ENCODE measurements around the gene HEATR3. TPM values are rescaled to one million over a fixed set of nuclear protein-coding genes. Genes with fewer than 3 reads are reported as not detected.

The HEATR3 gene
- total and polyA plus RNA-seq, 2 of the 13 experiments (the other 11 are each of a cell fraction or from before 2014, with no cell fraction given), result 22.4 to 52.4 TPM

DNA sequence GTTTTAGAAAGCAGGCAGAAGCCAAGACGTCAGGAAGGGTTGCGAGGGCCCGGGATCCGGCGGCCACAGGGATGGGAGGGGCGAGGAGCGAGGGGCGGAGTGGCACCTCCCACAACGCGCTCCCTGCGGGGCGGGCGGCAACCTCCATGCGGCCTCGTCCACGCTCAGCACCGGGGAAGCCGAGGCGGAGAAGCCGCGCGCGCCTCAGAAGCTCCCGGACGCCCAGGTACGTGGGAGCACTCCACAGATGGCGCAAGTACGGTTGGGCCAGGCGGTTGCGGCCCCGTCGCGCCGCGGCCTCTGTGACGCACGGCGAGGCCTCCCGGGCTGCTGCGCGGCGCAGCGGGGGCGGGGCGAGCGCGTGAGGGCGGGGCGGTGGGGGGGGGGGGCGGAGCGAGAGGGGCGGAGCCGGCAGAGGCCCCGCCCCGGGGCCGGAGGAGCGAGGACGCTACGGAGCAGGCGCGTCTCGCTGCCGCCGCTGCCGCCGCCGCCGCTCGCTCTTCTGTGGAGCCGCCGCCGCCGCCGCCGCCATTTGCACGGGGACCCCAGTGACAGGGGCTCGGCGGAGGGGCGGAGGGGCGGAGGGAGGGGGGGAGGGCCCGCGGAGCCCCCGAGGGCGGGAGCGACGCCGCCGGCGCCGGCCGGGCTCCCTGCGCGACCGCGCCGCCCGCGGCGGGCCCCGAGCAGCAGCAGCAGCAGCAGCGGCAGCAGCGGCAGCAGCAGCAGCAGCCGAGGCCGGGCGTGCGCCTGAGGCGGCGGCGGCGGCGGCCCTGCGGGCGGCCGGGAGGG lies 87.2 kb downstream of the HEATR3 start, which contains the start of gene TENT4B (continued):
- peak; percentile 90 for TF ChIP-seq ZMAT3 (CRISPR knock-in tag; conservative IDR thresholded peaks at IDR 0.05)
- no peak for TF ChIP-seq RORA (CRISPR knock-in tag; IDR thresholded peaks at IDR 0.05)
- TF ChIP-seq SNAI1 (CRISPR knock-in tag; IDR thresholded peaks at IDR 0.05; ENCODE audit: borderline replicate concordance), result peak; percentile 87; the same call in 1 of the 2 replicates
- peak; percentile 6; the same call in 1 of the 2 replicates for TF ChIP-seq HNF4G (IDR thresholded peaks at IDR 0.05; ENCODE audit: borderline replicate concordance, low read depth, low read length)
- peak; percentile 57; the same call in 1 of the 2 replicates for TF ChIP-seq HNF4G (CRISPR knock-in tag; IDR thresholded peaks at IDR 0.05; ENCODE audit: borderline replicate concordance, low read depth)
- peak; percentile 75 for TF ChIP-seq THAP11 (CRISPR knock-in tag; IDR thresholded peaks at IDR 0.05)
- TF ChIP-seq ZNF20 (CRISPR knock-in tag; IDR thresholded peaks at IDR 0.05), result no peak
- TF ChIP-seq PCBP2 (optimal IDR thresholded peaks at IDR 0.05; ENCODE audit: low read depth, low read length, poor library complexity, severe bottlenecking), result no peak
- TF ChIP-seq POLR2G (IDR thresholded peaks at IDR 0.05; ENCODE audit: low read depth, low read length), result peak; percentile 95
- TF ChIP-seq MAFG (CRISPR knock-in tag; IDR thresholded peaks at IDR 0.05), result no peak
- peak; percentile 44; the same call in 1 of the 2 replicates for TF ChIP-seq ZNF121 (CRISPR knock-in tag; IDR thresholded peaks at IDR 0.05)
- TF ChIP-seq FOSL2 (CRISPR knock-in tag; IDR thresholded peaks at IDR 0.05), result peak; percentile 25; the same call in 1 of the 2 replicates
- no peak for TF ChIP-seq PAX8 (CRISPR knock-in tag; IDR thresholded peaks at IDR 0.05; ENCODE audit: borderline replicate concordance)
- peak; percentile 49; the same call in 1 of the 2 replicates for TF ChIP-seq DR1 (CRISPR knock-in tag; IDR thresholded peaks at IDR 0.05)
- TF ChIP-seq, protein P1, sequence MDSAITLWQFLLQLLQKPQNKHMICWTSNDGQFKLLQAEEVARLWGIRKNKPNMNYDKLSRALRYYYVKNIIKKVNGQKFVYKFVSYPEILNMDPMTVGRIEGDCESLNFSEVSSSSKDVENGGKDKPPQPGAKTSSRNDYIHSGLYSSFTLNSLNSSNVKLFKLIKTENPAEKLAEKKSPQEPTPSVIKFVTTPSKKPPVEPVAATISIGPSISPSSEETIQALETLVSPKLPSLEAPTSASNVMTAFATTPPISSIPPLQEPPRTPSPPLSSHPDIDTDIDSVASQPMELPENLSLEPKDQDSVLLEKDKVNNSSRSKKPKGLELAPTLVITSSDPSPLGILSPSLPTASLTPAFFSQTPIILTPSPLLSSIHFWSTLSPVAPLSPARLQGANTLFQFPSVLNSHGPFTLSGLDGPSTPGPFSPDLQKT (CRISPR knock-in tag; IDR thresholded peaks at IDR 0.05; ENCODE audit: borderline replicate concordance), result no peak
- peak; percentile 99 for TF ChIP-seq ZFX (CRISPR knock-in tag; IDR thresholded peaks at IDR 0.05; ENCODE audit: low read depth)
- 0 out of 2 replicates have a peak, but pooled peaks have one; percentile 71 for TF ChIP-seq NR1H2 (CRISPR knock-in tag; IDR thresholded peaks at IDR 0.05; ENCODE audit: borderline replicate concordance, low read depth)
- TF ChIP-seq BCL6 (CRISPR knock-in tag; IDR thresholded peaks at IDR 0.05), result peak; percentile 69; the same call in 1 of the 2 replicates
- TF ChIP-seq, protein P2, sequence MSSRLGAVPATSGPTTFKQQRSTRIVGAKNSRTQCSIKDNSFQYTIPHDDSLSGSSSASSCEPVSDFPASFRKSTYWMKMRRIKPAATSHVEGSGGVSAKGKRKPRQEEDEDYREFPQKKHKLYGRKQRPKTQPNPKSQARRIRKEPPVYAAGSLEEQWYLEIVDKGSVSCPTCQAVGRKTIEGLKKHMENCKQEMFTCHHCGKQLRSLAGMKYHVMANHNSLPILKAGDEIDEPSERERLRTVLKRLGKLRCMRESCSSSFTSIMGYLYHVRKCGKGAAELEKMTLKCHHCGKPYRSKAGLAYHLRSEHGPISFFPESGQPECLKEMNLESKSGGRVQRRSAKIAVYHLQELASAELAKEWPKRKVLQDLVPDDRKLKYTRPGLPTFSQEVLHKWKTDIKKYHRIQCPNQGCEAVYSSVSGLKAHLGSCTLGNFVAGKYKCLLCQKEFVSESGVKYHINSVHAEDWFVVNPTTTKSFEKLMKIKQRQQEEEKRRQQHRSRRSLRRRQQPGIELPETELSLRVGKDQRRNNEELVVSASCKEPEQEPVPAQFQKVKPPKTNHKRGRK (CRISPR knock-in tag; IDR thresholded peaks at IDR 0.05), result no peak
- no peak for TF ChIP-seq STAG1 (CRISPR knock-in tag; IDR thresholded peaks at IDR 0.05)
- TF ChIP-seq ISL2 (CRISPR knock-in tag; IDR thresholded peaks at IDR 0.05), result no peak
- TF ChIP-seq ZNF101 (CRISPR knock-in tag; IDR thresholded peaks at IDR 0.05; ENCODE audit: borderline replicate concordance, low read depth), result no peak
- TF ChIP-seq FOXK2 (IDR thresholded peaks at IDR 0.05), result no peak
- no peak for TF ChIP-seq ZNF850 (CRISPR knock-in tag; conservative IDR thresholded peaks at IDR 0.05)
- TF ChIP-seq ARID2 (CRISPR knock-in tag; IDR thresholded peaks at IDR 0.05; ENCODE audit: borderline replicate concordance), result no peak
- TF ChIP-seq MZF1 (CRISPR knock-in tag; IDR thresholded peaks at IDR 0.05; ENCODE audit: borderline replicate concordance), result no peak
- no peak for TF ChIP-seq ZNF343 (CRISPR knock-in tag; IDR thresholded peaks at IDR 0.05)
- TF ChIP-seq, protein P3, sequence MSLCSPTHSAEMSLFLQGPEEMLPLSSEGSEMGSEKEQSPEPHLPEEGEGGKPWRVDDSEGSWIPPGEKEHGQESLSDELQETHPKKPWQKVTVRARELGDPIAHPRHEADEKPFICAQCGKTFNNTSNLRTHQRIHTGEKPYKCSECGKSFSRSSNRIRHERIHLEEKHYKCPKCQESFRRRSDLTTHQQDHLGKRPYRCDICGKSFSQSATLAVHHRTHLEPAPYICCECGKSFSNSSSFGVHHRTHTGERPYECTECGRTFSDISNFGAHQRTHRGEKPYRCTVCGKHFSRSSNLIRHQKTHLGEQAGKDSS (CRISPR knock-in tag; IDR thresholded peaks at IDR 0.05; ENCODE audit: borderline replicate concordance, low read depth), result peak; percentile 71; the same call in 1 of the 2 replicates

Measured in HepG2 (cell line).